Liver (tissue), 9 donors: ENCODE measurements around the gene PEX14. TPM values are rescaled to one million over a fixed set of nuclear protein-coding genes. Genes with fewer than 3 reads are reported as not detected.

ENCODE experiments used
- DNase-seq: peaks from one replicate; pipeline ENCODE4 v3.0.0-alpha.2; 2017; ENCODE audit warnings: low spot score
- H3K27ac ChIP-seq, 2 donors: one replicate each; pipeline ENCODE4 v1.7.0; 2013; ENCODE audit warnings: inconsistent platforms in 2 of 2, low read length in 2 of 2, control low read depth in 1 of 2, low read depth in 1 of 2, mild to moderate bottlenecking in 1 of 2
- H3K27me3 ChIP-seq, 4 donors: one replicate each; pipeline versions ENCODE4 v1.6.1 to v1.7.0; 2013; ENCODE audit warnings: low read length in 3 of 4, inconsistent platforms in 1 of 4, mild to moderate bottlenecking in 1 of 4, moderate library complexity in 1 of 4; ENCODE audit not compliant: control insufficient read depth in 4 of 4, insufficient read depth in 4 of 4
- H3K36me3 ChIP-seq, 4 donors: one replicate each; pipeline versions ENCODE4 v1.6.1 to v1.7.0; 2013; ENCODE audit warnings: low read length in 3 of 4, mild to moderate bottlenecking in 3 of 4, low read depth in 1 of 4, moderate library complexity in 1 of 4; ENCODE audit not compliant: control insufficient read depth in 4 of 4, insufficient read depth in 3 of 4
- H3K4me1 ChIP-seq, 4 donors: one replicate each; pipeline versions ENCODE4 v1.6.1 to v1.7.0; 2013; ENCODE audit warnings: low read length in 3 of 4, mild to moderate bottlenecking in 3 of 4, moderate library complexity in 1 of 4; ENCODE audit not compliant: control insufficient read depth in 4 of 4, insufficient read depth in 4 of 4
- H3K4me3 ChIP-seq, 3 donors: one replicate each; pipeline versions ENCODE4 v1.6.1 to v1.7.0; 2013; ENCODE audit warnings: low read length in 3 of 3, control low read depth in 1 of 3, low read depth in 1 of 3, mild to moderate bottlenecking in 1 of 3
- H3K9ac ChIP-seq, 2 donors: one replicate each; pipeline ENCODE4 v1.7.0; 2013; ENCODE audit warnings: low read length in 2 of 2, mild to moderate bottlenecking in 2 of 2, moderate library complexity in 2 of 2, control low read depth in 1 of 2, low read depth in 1 of 2
- H3K9me3 ChIP-seq, 4 donors: one replicate each; pipeline versions ENCODE4 v1.6.1 to v1.7.0; 2013; ENCODE audit warnings: low read length in 3 of 4; ENCODE audit not compliant: control insufficient read depth in 4 of 4
- CTCF ChIP-seq: fragments of 150-350 bp; IDR thresholded peaks from 2 replicates; pipeline ENCODE4 v1.5.1; 2017; ENCODE audit warnings: improper control_type of control experiment, low read depth, low read length; ENCODE audit not compliant: missing input control
- EGR1 ChIP-seq, 2 donors: IDR thresholded peaks; 2 replicates each; pipeline ENCODE4 v1.6.1; 2016 to 2018; ENCODE audit warnings: antibody characterized with exemption in 2 of 2, low read depth in 2 of 2
- FOXA1 ChIP-seq: IDR thresholded peaks from 2 replicates; pipeline ENCODE4 v1.6.1; 2016; ENCODE audit warnings: antibody characterized with exemption
- FOXA2 ChIP-seq: IDR thresholded peaks from 2 replicates; pipeline ENCODE4 v1.6.1; 2016; ENCODE audit warnings: antibody characterized with exemption
- GABPA ChIP-seq, 2 donors: IDR thresholded peaks in 1 of 2; conservative IDR thresholded peaks in 1 of 2; 2 replicates each; pipeline ENCODE4 v1.6.1; 2016; ENCODE audit warnings: antibody characterized with exemption in 2 of 2, mild to moderate bottlenecking in 1 of 2, moderate library complexity in 1 of 2
- HNF4A ChIP-seq, 2 donors: conservative IDR thresholded peaks; 2 replicates each; pipeline ENCODE4 v1.6.1; 2016; ENCODE audit warnings: antibody characterized with exemption in 2 of 2, mild to moderate bottlenecking in 2 of 2
- HNF4G ChIP-seq: IDR thresholded peaks from 2 replicates; pipeline ENCODE4 v1.6.1; 2016; ENCODE audit warnings: antibody characterized with exemption
- JUND ChIP-seq, 2 donors: IDR thresholded peaks; 2 replicates each; pipeline ENCODE4 v1.6.1; 2016; ENCODE audit warnings: antibody characterized with exemption in 2 of 2
- NR2F2 ChIP-seq: IDR thresholded peaks from 2 replicates; pipeline ENCODE4 v1.6.1; 2016; ENCODE audit warnings: antibody characterized with exemption
- RAD21 ChIP-seq, 2 donors: IDR thresholded peaks; 2 replicates each; pipeline ENCODE4 v1.6.1; 2016; ENCODE audit warnings: antibody characterized with exemption in 2 of 2, mild to moderate bottlenecking in 2 of 2
- RXRA ChIP-seq, 2 donors: IDR thresholded peaks; 2 replicates each; pipeline ENCODE4 v1.6.1; 2017 to 2018; ENCODE audit warnings: antibody characterized with exemption in 2 of 2, mild to moderate bottlenecking in 1 of 2
- SP1 ChIP-seq: IDR thresholded peaks from 2 replicates; pipeline ENCODE4 v1.6.1; 2018; ENCODE audit warnings: antibody characterized with exemption, mild to moderate bottlenecking
- YY1 ChIP-seq: IDR thresholded peaks from 2 replicates; pipeline ENCODE4 v1.6.1; 2016; ENCODE audit warnings: antibody characterized with exemption, mild to moderate bottlenecking
- WGBS: extraction: QIAGEN DNeasy Blood & Tissue Kit; methylation state at CpG from one replicate; pipeline ENCODE4 v1.1.7; 2013; 5-methylcytosine and 5-hydroxymethylcytosine counted together
- polyA plus RNA-seq, 2 donors: library from polyadenylated mRNA; stranded (reverse) in 1 of 2; unstranded in 1 of 2; fragments of 200-250 nt in 1 of 2; fragments of >200 nt in 1 of 2; fragmentation: Nextera tagmentation in 1 of 2; extraction: Ambion mirVana in 1 of 2; gene quantifications; one replicate each; pipeline versions ENCODE4 v1.2.1 to v1.2.3, GENCODE V29; 2013 to 2015
- total RNA-seq, 2 donors: library from RNA; depleted of rRNA; stranded (reverse); fragments of >200 nt; gene quantifications; one replicate each; pipeline ENCODE4 v1.2.3, GENCODE V29; 2014
- TF ChIP-seq, protein P1 (sequence below): IDR thresholded peaks from 2 replicates; pipeline ENCODE4 v1.6.1; 2016; ENCODE audit warnings: antibody characterized with exemption
- TF ChIP-seq, protein P2 (sequence below): IDR thresholded peaks from 2 replicates; pipeline ENCODE4 v1.6.1; 2016; ENCODE audit warnings: antibody characterized with exemption
- TF ChIP-seq, protein P3 (sequence below): IDR thresholded peaks from 2 replicates; pipeline ENCODE4 v1.6.1; 2016; ENCODE audit warnings: antibody characterized with exemption, mild to moderate bottlenecking
- TF ChIP-seq, protein P4 (sequence below): IDR thresholded peaks from 2 replicates; pipeline ENCODE4 v1.6.1; 2016; ENCODE audit warnings: antibody characterized with exemption
- donor health status: healthy.
- donor health status: healthy.
- donor health status: healthy.
- donor health status: healthy.
- donor health status: healthy.

Gene PEX14
- total and polyA plus RNA-seq, 4 donors = 7.1 to 16.1 (median 11.7) TPM

GRCh38 chr1:10494754-10495474 is 20.2 kb downstream of the PEX14 start:
- DNase-seq = peak; percentile 89
- H3K9ac ChIP-seq = no peak overlapping the region
- H3K27ac ChIP-seq = no peak overlapping the region
- TF ChIP-seq RXRA (IDR thresholded peaks at IDR 0.05) (no peak), GABPA (IDR thresholded peaks at IDR 0.05 in 1 of 2, conservative IDR thresholded peaks at IDR 0.05 in 1 of 2) (no peak), CTCF (peak; percentile 91), RAD21 (IDR thresholded peaks at IDR 0.05) (peak; percentile 88 to 90)
- no peaks in the 10 kb centered on the region for H3K27me3 ChIP-seq
- H3K9me3 ChIP-seq = no peaks in the 10 kb centered on the region
- H3K4me3 ChIP-seq = no peak overlapping the region
- WGBS = 7% methylated on average over 15 of the region's 15 CpGs
- peaks cover 2 to 43% (median 33%) of the 10 kb centered on the region in 4 donors for H3K4me1 ChIP-seq
- H3K36me3 ChIP-seq = peaks cover 0 to 6% (median 3%) of the 10 kb centered on the region in 4 donors

- H3K9me3 ChIP-seq = no peaks in the 10 kb centered on the region
- peaks cover 0 to 6% (median 3%) of the 10 kb centered on the region in 4 donors for H3K36me3 ChIP-seq
- no peaks in the 10 kb centered on the region for H3K27me3 ChIP-seq
- no peak overlapping the region for H3K4me3 ChIP-seq
- no peak overlapping the region for H3K27ac ChIP-seq
- WGBS = 71% methylated on average over 10 of the region's 10 CpGs
- no peak for TF ChIP-seq JUND (IDR thresholded peaks at IDR 0.05)
- no peak for TF ChIP-seq SP1
- TF ChIP-seq NR2F2 = no peak
- TF ChIP-seq, protein P1, sequence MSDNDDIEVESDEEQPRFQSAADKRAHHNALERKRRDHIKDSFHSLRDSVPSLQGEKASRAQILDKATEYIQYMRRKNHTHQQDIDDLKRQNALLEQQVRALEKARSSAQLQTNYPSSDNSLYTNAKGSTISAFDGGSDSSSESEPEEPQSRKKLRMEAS = no peak
- TF ChIP-seq, protein P2, sequence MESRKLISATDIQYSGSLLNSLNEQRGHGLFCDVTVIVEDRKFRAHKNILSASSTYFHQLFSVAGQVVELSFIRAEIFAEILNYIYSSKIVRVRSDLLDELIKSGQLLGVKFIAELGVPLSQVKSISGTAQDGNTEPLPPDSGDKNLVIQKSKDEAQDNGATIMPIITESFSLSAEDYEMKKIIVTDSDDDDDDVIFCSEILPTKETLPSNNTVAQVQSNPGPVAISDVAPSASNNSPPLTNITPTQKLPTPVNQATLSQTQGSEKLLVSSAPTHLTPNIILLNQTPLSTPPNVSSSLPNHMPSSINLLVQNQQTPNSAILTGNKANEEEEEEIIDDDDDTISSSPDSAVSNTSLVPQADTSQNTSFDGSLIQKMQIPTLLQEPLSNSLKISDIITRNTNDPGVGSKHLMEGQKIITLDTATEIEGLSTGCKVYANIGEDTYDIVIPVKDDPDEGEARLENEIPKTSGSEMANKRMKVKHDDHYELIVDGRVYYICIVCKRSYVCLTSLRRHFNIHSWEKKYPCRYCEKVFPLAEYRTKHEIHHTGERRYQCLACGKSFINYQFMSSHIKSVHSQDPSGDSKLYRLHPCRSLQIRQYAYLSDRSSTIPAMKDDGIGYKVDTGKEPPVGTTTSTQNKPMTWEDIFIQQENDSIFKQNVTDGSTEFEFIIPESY = no peak
- no peak for TF ChIP-seq RXRA (IDR thresholded peaks at IDR 0.05)
- no peak for TF ChIP-seq GABPA (IDR thresholded peaks at IDR 0.05 in 1 of 2, conservative IDR thresholded peaks at IDR 0.05 in 1 of 2)
- TF ChIP-seq CTCF = no peak
- no peak for TF ChIP-seq HNF4G
- TF ChIP-seq, protein P3, sequence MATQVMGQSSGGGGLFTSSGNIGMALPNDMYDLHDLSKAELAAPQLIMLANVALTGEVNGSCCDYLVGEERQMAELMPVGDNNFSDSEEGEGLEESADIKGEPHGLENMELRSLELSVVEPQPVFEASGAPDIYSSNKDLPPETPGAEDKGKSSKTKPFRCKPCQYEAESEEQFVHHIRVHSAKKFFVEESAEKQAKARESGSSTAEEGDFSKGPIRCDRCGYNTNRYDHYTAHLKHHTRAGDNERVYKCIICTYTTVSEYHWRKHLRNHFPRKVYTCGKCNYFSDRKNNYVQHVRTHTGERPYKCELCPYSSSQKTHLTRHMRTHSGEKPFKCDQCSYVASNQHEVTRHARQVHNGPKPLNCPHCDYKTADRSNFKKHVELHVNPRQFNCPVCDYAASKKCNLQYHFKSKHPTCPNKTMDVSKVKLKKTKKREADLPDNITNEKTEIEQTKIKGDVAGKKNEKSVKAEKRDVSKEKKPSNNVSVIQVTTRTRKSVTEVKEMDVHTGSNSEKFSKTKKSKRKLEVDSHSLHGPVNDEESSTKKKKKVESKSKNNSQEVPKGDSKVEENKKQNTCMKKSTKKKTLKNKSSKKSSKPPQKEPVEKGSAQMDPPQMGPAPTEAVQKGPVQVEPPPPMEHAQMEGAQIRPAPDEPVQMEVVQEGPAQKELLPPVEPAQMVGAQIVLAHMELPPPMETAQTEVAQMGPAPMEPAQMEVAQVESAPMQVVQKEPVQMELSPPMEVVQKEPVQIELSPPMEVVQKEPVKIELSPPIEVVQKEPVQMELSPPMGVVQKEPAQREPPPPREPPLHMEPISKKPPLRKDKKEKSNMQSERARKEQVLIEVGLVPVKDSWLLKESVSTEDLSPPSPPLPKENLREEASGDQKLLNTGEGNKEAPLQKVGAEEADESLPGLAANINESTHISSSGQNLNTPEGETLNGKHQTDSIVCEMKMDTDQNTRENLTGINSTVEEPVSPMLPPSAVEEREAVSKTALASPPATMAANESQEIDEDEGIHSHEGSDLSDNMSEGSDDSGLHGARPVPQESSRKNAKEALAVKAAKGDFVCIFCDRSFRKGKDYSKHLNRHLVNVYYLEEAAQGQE = no peak
- no peak for TF ChIP-seq FOXA1
- TF ChIP-seq, protein P4, sequence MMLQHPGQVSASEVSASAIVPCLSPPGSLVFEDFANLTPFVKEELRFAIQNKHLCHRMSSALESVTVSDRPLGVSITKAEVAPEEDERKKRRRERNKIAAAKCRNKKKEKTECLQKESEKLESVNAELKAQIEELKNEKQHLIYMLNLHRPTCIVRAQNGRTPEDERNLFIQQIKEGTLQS = no peak
- no peak for TF ChIP-seq HNF4A (conservative IDR thresholded peaks at IDR 0.05)
- TF ChIP-seq EGR1 (IDR thresholded peaks at IDR 0.05; ENCODE audit: low read depth in 2 of 2) = no peak
- no peak for TF ChIP-seq YY1
- TF ChIP-seq RAD21 (IDR thresholded peaks at IDR 0.05) = no peak
- no peak for TF ChIP-seq FOXA2
- DNase-seq = no peak
- H3K4me1 ChIP-seq = peaks cover 2 to 38% (median 28%) of the 10 kb centered on the region in 4 donors
- H3K9ac ChIP-seq = no peak overlapping the region
These were observed 20.7 kb downstream of the PEX14 start for GRCh38 chr1:10495475-10495817.
